Activated naive CD4-positive, alpha-beta T cell treated with anti-CD3 and anti-CD28 coated beads for 36 hours (primary cell): ENCODE results near the gene CYB561A3. TPM values are rescaled to one million over a fixed set of nuclear protein-coding genes. Genes with fewer than 3 reads are reported as not detected.

ENCODE experiments used
- CTCF ChIA-PET: fragments of 350-600 bp; sonication (Branson Sonifier 250); formaldehyde crosslinking; loops from one replicate; lab custom pipeline; 2021; ENCODE audit warnings: antibody characterized with exemption; lab: Charles Lee
- DNase-seq: peaks from one replicate; pipeline ENCODE4 v3.0.0-alpha.2; 2020
- H3K27ac Mint-ChIP-seq: one replicate; pipeline ENCODE4 v1.8.0; 2021; ENCODE audit warnings: mild to moderate bottlenecking, mixed read lengths
- H3K27me3 Mint-ChIP-seq: one replicate; pipeline ENCODE4 v1.8.0; 2021; ENCODE audit warnings: low read depth, mixed read lengths
- H3K36me3 Mint-ChIP-seq: one replicate; pipeline ENCODE4 v1.8.0; 2021; ENCODE audit warnings: low read depth, mixed read lengths
- H3K4me1 Mint-ChIP-seq: one replicate; pipeline ENCODE4 v1.8.0; 2021; ENCODE audit warnings: low read depth, mixed read lengths
- H3K4me3 Mint-ChIP-seq: one replicate; pipeline ENCODE4 v1.8.0; 2021; ENCODE audit warnings: mild to moderate bottlenecking, moderate library complexity, mixed read lengths
- H3K9me3 Mint-ChIP-seq: one replicate; pipeline ENCODE4 v1.8.0; 2021; ENCODE audit warnings: mixed read lengths
- intact Hi-C: fragments of 100-400 bp; cut with micrococcal nuclease; formaldehyde crosslinking; loops from one replicate; pipeline ENCODE4 v1.15.1; 2023
- total RNA-seq, 2 experiments: library from RNA; stranded (reverse); gene quantifications; one replicate each; pipeline ENCODE4 v1.2.3, GENCODE V29; 2021

CYB561A3 gene
- total RNA-seq, 2 experiments from 2014 or later, result 31.7 to 31.8 TPM

GRCh38 chr11:61332281-61332796 is 29.3 kb downstream of the CYB561A3 start:
- no peaks in the 10 kb centered on the region for H3K9me3 Mint-ChIP-seq
- DNase-seq, result peak; percentile 10
- peaks cover 79% of the 10 kb centered on the region for H3K4me1 Mint-ChIP-seq
- no peaks in the 10 kb centered on the region for H3K27me3 Mint-ChIP-seq
- peaks cover 45% of the 10 kb centered on the region for H3K36me3 Mint-ChIP-seq
- intact Hi-C loops, result loop anchor here (2.0 to 10.0 kb wide), 3 partner anchors 38 to 418 kb away; partner anchors contain the start of genes TMEM109 and VWCE
- peak overlapping the region; percentile 84 for H3K27ac Mint-ChIP-seq
- CTCF ChIA-PET, result interaction anchor here (0.6 to 1.7 kb wide), 3 partner anchors 53 to 616 kb away, joined by 3 to 12 read pairs (median 3); no protein-coding TSS in a partner anchor
- H3K4me3 Mint-ChIP-seq, result peak overlapping the region; percentile 96

GRCh38 chr11:61331651-61332050 is 30.0 kb downstream of the CYB561A3 start:
- peaks cover 74% of the 10 kb centered on the region for H3K4me1 Mint-ChIP-seq
- no peak for DNase-seq
- intact Hi-C loops, result loop anchor here (2.0 to 10.0 kb wide), 3 partner anchors 37 to 417 kb away; partner anchors contain the start of genes TMEM109 and VWCE
- H3K27me3 Mint-ChIP-seq, result no peaks in the 10 kb centered on the region
- CTCF ChIA-PET, result interaction anchor here (0.6 to 1.7 kb wide), 3 partner anchors 54 to 617 kb away, joined by 3 to 12 read pairs (median 3); no protein-coding TSS in a partner anchor
- no peaks in the 10 kb centered on the region for H3K9me3 Mint-ChIP-seq
- H3K4me3 Mint-ChIP-seq, result peak overlapping the region; percentile 96
- H3K27ac Mint-ChIP-seq, result peak overlapping the region; percentile 84
- peaks cover 43% of the 10 kb centered on the region for H3K36me3 Mint-ChIP-seq

- Mint-ChIP-seq H3K4me3 (no peak overlapping the region), H3K27ac (no peak overlapping the region), H3K4me1 (peaks cover 58% of the 10 kb centered on the region), H3K9me3 (no peaks in the 10 kb centered on the region), H3K27me3 (no peaks in the 10 kb centered on the region), H3K36me3 (peaks cover 52% of the 10 kb centered on the region)
- CTCF ChIA-PET, result no interaction called here
- DNase-seq, result no peak
- intact Hi-C loops, result loop anchor here (10.0 kb wide), 1 partner anchor 305 kb away; no protein-coding TSS in a partner anchor
These were observed 31.8 kb downstream of the CYB561A3 start for GRCh38 chr11:61329871-61330270.

- peaks cover 44% of the 10 kb centered on the region for H3K4me1 Mint-ChIP-seq
- CTCF ChIA-PET, result interaction anchor here (1.8 to 2.7 kb wide), 2 partner anchors 8 to 57 kb away, joined by 10 to 14 read pairs; no protein-coding TSS in a partner anchor
- no peak overlapping the region for H3K27ac Mint-ChIP-seq
- no peak for DNase-seq
- H3K27me3 Mint-ChIP-seq, result no peaks in the 10 kb centered on the region
- intact Hi-C loops, result no loop called here
- no peaks in the 10 kb centered on the region for H3K9me3 Mint-ChIP-seq
- H3K4me3 Mint-ChIP-seq, result no peak overlapping the region
- H3K36me3 Mint-ChIP-seq, result peaks cover 61% of the 10 kb centered on the region
These were observed 33.3 kb downstream of the CYB561A3 start for GRCh38 chr11:61328351-61328750.

- no peak for DNase-seq
- no peaks in the 10 kb centered on the region for H3K27me3 Mint-ChIP-seq
- H3K36me3 Mint-ChIP-seq, result peaks cover 64% of the 10 kb centered on the region
- intact Hi-C loops, result no loop called here
- CTCF ChIA-PET, result interaction anchor here (0.6 to 2.7 kb wide), 5 partner anchors 8 to 120 kb away, joined by 3 to 14 read pairs (median 5); no protein-coding TSS in a partner anchor
- H3K9me3 Mint-ChIP-seq, result no peaks in the 10 kb centered on the region
- H3K4me1 Mint-ChIP-seq, result peaks cover 44% of the 10 kb centered on the region
- H3K27ac Mint-ChIP-seq, result no peak overlapping the region
- no peak overlapping the region for H3K4me3 Mint-ChIP-seq
These were observed 34.0 kb downstream of the CYB561A3 start for GRCh38 chr11:61327669-61328071.

- peaks cover 62% of the 10 kb centered on the region for H3K36me3 Mint-ChIP-seq
These were observed 35.9 kb downstream of the CYB561A3 start for GRCh38 chr11:61325649-61326414.

GRCh38 chr11:61315260-61315659 is 46.4 kb downstream of the CYB561A3 start:
- no peaks in the 10 kb centered on the region for H3K27me3 Mint-ChIP-seq
- no peaks in the 10 kb centered on the region for H3K9me3 Mint-ChIP-seq
- intact Hi-C loops, result no loop called here
- H3K4me1 Mint-ChIP-seq, result no peaks in the 10 kb centered on the region
- CTCF ChIA-PET, result interaction anchor here (0.6 kb wide), 1 partner anchor 94 kb away, joined by 3 read pairs; no protein-coding TSS in a partner anchor
- DNase-seq, result no peak
- no peak overlapping the region for H3K4me3 Mint-ChIP-seq
- H3K36me3 Mint-ChIP-seq, result peaks cover 40% of the 10 kb centered on the region
- no peak overlapping the region for H3K27ac Mint-ChIP-seq

More at GRCh38 chr11:61325649-61326414, 35.9 kb downstream of the CYB561A3 start:
- Mint-ChIP-seq H3K27ac (no peak overlapping the region), H3K9me3 (no peaks in the 10 kb centered on the region), H3K4me3 (no peak overlapping the region), H3K4me1 (peaks cover 27% of the 10 kb centered on the region), H3K27me3 (no peaks in the 10 kb centered on the region)
- intact Hi-C loops, result no loop called here
- CTCF ChIA-PET, result interaction anchor here (0.8 to 1.0 kb wide), 2 partner anchors 10 to 71 kb away, joined by 3 read pairs; no protein-coding TSS in a partner anchor
- DNase-seq, result no peak

- CTCF ChIA-PET, result interaction anchor here (0.8 to 2.3 kb wide), 5 partner anchors 17 to 125 kb away, joined by 3 to 6 read pairs (median 5); no protein-coding TSS in a partner anchor
- Mint-ChIP-seq H3K27me3 (no peaks in the 10 kb centered on the region), H3K36me3 (peaks cover 30% of the 10 kb centered on the region), H3K4me1 (no peaks in the 10 kb centered on the region), H3K27ac (no peak overlapping the region), H3K9me3 (no peaks in the 10 kb centered on the region), H3K4me3 (no peak overlapping the region)
- intact Hi-C loops, result no loop called here
- DNase-seq, result no peak
These were observed 50.9 kb downstream of the CYB561A3 start for GRCh38 chr11:61310749-61311148.

- no peak for DNase-seq
- Mint-ChIP-seq H3K4me1 (no peaks in the 10 kb centered on the region), H3K27ac (no peak overlapping the region), H3K36me3 (peaks cover 30% of the 10 kb centered on the region), H3K9me3 (no peaks in the 10 kb centered on the region), H3K4me3 (no peak overlapping the region), H3K27me3 (no peaks in the 10 kb centered on the region)
- CTCF ChIA-PET, result interaction anchor here (1.1 to 1.8 kb wide), 3 partner anchors 26 to 126 kb away, joined by 4 to 5 read pairs (median 5); no protein-coding TSS in a partner anchor
- intact Hi-C loops, result no loop called here
These were observed 51.9 kb downstream of the CYB561A3 start for GRCh38 chr11:61309739-61310138.

GRCh38 chr11:61309141-61309540 is 52.5 kb downstream of the CYB561A3 start:
- no peak overlapping the region for H3K27ac Mint-ChIP-seq
- no peak for DNase-seq
- H3K9me3 Mint-ChIP-seq, result no peaks in the 10 kb centered on the region
- CTCF ChIA-PET, result interaction anchor here (1.8 kb wide), 2 partner anchors 27 to 126 kb away, joined by 4 to 5 read pairs; no protein-coding TSS in a partner anchor
- no peak overlapping the region for H3K4me3 Mint-ChIP-seq
- peaks cover 32% of the 10 kb centered on the region for H3K36me3 Mint-ChIP-seq
- H3K4me1 Mint-ChIP-seq, result no peaks in the 10 kb centered on the region
- H3K27me3 Mint-ChIP-seq, result no peaks in the 10 kb centered on the region
- intact Hi-C loops, result no loop called here

- Mint-ChIP-seq H3K4me1 (no peaks in the 10 kb centered on the region), H3K4me3 (no peak overlapping the region), H3K36me3 (peaks cover 32% of the 10 kb centered on the region)
These were observed 54.3 kb downstream of the CYB561A3 start for GRCh38 chr11:61307354-61307753.

GRCh38 chr11:61306221-61306620 is 55.5 kb downstream of the CYB561A3 start:
- intact Hi-C loops, result no loop called here
- Mint-ChIP-seq H3K9me3 (no peaks in the 10 kb centered on the region), H3K4me3 (no peak overlapping the region), H3K36me3 (peaks cover 36% of the 10 kb centered on the region), H3K27ac (no peak overlapping the region), H3K27me3 (no peaks in the 10 kb centered on the region), H3K4me1 (no peaks in the 10 kb centered on the region)
- CTCF ChIA-PET, result no interaction called here
- DNase-seq, result no peak

More at GRCh38 chr11:61307354-61307753, 54.3 kb downstream of the CYB561A3 start:
- intact Hi-C loops, result no loop called here
- Mint-ChIP-seq H3K27me3 (no peaks in the 10 kb centered on the region), H3K9me3 (no peaks in the 10 kb centered on the region), H3K27ac (no peak overlapping the region)
- CTCF ChIA-PET, result no interaction called here
- DNase-seq, result no peak
